Stomach (tissue), 4 donors: ENCODE measurements around the gene LOXL3.

Experiments
- CTCF ChIP-seq, 7 experiments: fragments of 450-650 bp in 4 of 7; fragments of 200-600 bp in 3 of 7; sonication (generic) in 3 of 7; IDR thresholded peaks; one replicate each; pipeline ENCODE4 v1.5.1; 2016 to 2019; ENCODE audit warnings: antibody characterized with exemption in 7 of 7, control low read depth in 2 of 7, mild to moderate bottlenecking in 1 of 7
- POLR2A ChIP-seq, 4 donors: fragments of 450-650 bp; IDR thresholded peaks; one replicate each; pipeline ENCODE4 v1.6.1; 2016; ENCODE audit warnings: antibody characterized with exemption in 4 of 4, control low read depth in 2 of 4, mild to moderate bottlenecking in 1 of 4, moderate library complexity in 1 of 4

DNA sequence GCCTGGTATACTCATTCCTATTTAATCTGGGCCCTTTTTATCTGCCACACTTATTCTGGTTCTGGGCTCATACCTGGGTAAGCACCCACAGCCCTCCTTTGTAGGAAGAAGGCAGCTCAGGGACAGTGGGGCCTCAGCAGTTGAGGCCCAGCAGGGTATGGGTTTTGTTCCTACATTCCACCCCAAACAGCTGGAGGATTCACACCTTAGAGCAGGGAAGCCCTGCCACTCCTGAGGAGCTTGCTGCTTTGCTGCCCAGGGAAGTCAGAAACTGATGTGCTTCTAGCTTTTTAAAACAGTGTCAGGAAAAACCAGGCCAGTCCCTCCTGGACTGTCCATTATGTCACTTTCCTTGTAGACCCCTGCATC, 53.2 kb downstream of the LOXL3 start:
- TF ChIP-seq CTCF (IDR thresholded peaks at IDR 0.05) (no peak), POLR2A (IDR thresholded peaks at IDR 0.05) (no peak)
